Right lobe of liver (tissue), 4 donors: ENCODE data around the gene RTP1.

Source experiments
- POLR2A ChIP-seq: fragments of 450-650 bp; IDR thresholded peaks from one replicate; pipeline ENCODE4 v1.6.1; 2017; ENCODE audit warnings: antibody characterized with exemption, mild to moderate bottlenecking
- TF ChIP-seq, protein P1 (sequence below), 4 donors: fragments of 200-600 bp in 3 of 4; fragments of 450-650 bp in 1 of 4; IDR thresholded peaks; one replicate each; pipeline versions ENCODE4 v1.5.1 to v1.8.0; 2016 to 2022; ENCODE audit warnings: antibody characterized with exemption in 4 of 4, mild to moderate bottlenecking in 2 of 4
- donor health status: DM: no; HTN: no; CAD: no.
- donor health status: DM: no; HTN: no; CAD: no.
- donor health status: DM: no; HTN: yes; CAD: no.

DNA sequence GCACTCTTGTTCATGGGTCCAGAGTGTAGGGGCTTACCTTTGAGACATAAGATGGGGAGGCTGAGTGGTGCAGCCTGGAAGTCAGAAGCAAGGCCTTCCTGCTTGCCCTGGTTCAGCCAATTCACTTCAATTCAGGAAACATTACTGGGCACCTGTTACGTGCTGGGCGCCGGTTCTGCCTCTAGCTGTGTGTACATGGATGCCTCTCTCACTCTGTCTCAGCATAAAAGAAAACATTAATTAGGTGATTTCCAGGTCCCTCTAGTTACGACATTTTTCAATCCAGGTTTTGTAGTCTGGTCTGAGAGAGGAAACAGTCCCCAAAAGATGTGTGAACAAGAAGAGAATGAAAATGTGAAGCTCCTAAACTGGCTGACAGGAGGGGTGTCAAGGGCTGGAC, 1.2 kb downstream of the RTP1 start:
- TF ChIP-seq, protein P1, sequence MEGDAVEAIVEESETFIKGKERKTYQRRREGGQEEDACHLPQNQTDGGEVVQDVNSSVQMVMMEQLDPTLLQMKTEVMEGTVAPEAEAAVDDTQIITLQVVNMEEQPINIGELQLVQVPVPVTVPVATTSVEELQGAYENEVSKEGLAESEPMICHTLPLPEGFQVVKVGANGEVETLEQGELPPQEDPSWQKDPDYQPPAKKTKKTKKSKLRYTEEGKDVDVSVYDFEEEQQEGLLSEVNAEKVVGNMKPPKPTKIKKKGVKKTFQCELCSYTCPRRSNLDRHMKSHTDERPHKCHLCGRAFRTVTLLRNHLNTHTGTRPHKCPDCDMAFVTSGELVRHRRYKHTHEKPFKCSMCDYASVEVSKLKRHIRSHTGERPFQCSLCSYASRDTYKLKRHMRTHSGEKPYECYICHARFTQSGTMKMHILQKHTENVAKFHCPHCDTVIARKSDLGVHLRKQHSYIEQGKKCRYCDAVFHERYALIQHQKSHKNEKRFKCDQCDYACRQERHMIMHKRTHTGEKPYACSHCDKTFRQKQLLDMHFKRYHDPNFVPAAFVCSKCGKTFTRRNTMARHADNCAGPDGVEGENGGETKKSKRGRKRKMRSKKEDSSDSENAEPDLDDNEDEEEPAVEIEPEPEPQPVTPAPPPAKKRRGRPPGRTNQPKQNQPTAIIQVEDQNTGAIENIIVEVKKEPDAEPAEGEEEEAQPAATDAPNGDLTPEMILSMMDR (IDR thresholded peaks at IDR 0.05), result no peak
- TF ChIP-seq POLR2A, result no peak
